Regular cardiac myocyte (primary cell): Measurements from ENCODE around the gene PRX. TPM values are rescaled to one million over a fixed set of nuclear protein-coding genes. Genes with fewer than 3 reads are reported as not detected.

ENCODE experiments used
- total RNA-seq: library from RNA; depleted of rRNA; stranded (reverse); fragments of >200 nt; gene quantifications from 2 replicates; pipeline ENCODE4 v1.2.3, GENCODE V29; 2014

PRX gene, protein sequence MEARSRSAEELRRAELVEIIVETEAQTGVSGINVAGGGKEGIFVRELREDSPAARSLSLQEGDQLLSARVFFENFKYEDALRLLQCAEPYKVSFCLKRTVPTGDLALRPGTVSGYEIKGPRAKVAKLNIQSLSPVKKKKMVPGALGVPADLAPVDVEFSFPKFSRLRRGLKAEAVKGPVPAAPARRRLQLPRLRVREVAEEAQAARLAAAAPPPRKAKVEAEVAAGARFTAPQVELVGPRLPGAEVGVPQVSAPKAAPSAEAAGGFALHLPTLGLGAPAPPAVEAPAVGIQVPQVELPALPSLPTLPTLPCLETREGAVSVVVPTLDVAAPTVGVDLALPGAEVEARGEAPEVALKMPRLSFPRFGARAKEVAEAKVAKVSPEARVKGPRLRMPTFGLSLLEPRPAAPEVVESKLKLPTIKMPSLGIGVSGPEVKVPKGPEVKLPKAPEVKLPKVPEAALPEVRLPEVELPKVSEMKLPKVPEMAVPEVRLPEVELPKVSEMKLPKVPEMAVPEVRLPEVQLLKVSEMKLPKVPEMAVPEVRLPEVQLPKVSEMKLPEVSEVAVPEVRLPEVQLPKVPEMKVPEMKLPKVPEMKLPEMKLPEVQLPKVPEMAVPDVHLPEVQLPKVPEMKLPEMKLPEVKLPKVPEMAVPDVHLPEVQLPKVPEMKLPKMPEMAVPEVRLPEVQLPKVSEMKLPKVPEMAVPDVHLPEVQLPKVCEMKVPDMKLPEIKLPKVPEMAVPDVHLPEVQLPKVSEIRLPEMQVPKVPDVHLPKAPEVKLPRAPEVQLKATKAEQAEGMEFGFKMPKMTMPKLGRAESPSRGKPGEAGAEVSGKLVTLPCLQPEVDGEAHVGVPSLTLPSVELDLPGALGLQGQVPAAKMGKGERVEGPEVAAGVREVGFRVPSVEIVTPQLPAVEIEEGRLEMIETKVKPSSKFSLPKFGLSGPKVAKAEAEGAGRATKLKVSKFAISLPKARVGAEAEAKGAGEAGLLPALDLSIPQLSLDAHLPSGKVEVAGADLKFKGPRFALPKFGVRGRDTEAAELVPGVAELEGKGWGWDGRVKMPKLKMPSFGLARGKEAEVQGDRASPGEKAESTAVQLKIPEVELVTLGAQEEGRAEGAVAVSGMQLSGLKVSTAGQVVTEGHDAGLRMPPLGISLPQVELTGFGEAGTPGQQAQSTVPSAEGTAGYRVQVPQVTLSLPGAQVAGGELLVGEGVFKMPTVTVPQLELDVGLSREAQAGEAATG (N-terminal part only)
- total RNA-seq, result 0.58 and 1.7 TPM in 2 replicates

DNA sequence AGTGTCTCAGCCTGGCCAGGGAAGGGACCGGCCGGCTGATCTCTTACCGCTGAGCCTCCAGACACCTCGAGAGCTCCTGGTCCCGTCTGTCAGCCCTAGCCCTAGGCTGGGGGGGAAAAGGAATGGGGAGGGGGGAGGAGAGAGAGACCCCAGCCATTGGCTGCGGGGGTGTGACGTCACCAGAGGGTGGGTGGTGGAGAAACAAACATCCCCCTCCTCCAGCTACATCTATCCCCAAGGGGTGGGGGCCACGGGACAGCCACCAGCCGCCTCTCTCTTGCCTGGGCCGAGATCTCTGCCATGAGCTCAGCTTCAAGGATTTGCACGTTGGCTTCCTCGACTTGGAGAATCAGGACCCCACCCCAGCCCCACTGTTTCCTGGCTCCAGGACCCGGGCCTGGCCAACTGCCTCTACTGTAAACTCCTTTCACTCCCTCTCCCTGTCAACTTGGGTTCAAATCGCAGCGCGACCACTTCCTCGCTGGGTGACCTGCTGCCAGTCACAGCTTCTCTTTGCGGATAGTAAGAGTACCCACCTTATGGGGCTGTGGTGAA is at the start of gene PRX:
PRX (minus strand) TSS at position 88 of the 555 bp plus-strand sequence. CDS start 5,446 bp downstream, outside the sequence.

DNA sequence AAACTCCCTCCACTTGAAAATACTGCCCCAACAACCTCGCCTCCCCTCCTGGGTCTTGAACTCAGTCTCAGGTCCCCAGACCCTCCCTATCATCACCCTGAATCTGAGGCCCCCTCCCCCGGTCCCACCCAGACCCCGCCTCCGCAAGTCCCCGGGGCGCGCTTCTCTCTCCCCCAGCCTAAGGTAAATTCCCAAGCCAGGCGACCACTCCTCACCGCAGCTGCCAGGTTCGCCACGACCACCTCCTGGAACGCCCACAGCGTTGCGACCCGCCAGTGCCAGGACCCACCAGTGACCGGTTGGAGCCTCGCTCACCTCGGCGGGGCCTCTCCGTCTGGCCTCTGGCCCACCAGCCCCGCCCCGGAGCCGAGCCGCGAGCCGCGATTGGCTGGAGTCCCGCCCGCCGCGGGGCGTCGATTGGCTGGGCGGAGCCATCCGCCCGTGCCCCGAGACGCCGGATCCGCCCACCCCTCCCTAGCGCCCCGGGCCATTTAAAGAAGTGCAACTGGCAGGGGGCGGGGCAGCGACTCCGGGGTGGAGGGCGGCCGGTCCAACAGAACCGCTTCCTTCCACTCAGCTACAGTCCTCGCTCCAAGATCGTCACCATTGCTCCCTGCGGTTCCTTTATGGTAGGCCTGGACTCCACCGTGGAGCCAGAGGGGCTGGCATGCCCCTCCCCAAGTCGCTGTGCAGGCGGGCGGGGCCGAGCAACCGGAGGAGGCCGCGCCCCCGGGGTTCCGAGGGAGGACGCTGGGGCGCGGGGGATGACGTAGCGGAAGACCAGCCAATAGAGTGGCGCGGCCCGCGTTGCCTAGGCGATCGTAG is 31.0 kb upstream of the PRX start, which contains the start of gene SERTAD3:
SERTAD3 (minus strand) TSS at position 336 of the 825 bp plus-strand sequence. CDS start 2,255 bp downstream, outside the sequence.

DNA sequence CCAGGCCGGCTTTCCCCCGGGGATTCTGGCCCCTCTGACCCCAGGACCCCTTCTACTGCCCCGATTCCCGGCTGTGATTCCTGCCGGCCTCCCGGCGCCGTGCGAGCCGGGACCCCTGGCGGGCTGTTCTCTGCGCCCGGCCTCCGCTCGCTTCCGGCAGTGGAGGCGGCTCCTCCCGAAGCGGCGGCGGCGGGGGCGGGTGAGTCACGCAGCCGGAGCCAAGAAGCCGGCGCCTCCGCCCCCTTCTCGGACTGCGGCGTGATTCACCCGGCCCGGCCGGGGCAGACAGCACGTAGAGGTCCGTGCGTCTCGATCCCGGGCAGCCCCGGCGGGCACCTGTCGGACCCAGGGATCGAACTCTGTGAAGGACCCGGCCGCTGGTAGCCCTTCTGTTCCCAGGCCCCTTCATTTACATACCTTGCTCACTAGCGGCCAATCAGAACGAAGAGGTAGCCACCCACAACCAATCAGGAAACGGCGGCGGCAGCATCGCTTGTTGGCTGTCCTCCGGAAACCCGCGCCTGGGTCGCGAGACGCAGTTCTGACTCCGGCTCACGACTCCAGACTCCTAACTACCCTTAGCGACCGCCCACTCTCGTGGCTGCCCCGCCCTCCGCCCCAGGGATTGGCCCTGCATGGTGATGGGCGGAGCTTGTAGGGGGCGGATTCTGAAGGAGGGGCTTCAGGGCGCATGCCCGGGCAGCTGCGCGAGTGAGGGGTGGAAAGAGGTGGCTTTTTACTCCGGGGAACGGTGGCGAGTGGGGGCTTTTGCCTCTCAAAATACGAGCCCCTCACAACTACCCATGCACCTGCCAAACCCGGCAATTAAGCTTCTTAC is 12.5 kb upstream of the PRX start, which contains the start of gene SERTAD1:
SERTAD1 (minus strand) TSS at position 543 of the 838 bp plus-strand sequence. CDS start 2,446 bp downstream, outside the sequence.

DNA sequence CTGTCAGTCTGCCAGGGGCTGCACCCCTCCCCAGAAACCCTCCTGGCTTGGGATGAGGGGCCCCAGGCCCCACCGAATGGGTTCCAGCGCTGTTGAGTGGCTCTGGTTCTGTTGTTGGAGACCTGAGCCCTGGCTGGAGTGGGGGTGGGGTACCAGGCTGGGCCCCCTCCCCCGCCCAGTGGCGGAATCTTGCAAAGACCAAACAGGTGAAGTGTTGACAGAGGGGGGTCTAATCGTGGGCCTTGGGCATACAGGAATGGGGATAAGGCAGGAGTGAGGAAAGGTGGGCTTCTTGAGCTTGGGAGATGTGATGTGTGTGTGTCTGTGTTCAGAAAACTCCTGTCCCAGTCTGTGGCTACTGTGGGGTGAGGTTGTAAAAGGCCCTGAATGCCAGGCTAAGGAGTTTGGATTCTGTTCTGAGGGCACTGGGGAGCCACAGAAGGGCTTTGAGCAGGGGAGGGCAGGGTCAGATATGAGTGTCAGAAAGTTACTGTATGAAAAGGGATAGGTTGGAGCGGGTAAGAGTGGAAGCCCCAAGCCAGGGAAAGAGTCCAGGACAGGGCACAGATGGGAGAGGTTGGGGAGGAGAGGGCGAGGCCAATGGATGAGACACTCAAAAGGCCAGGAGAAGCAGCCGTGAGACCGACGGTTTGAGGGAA is 23.0 kb downstream of the PRX start, which contains the start of gene HIPK4:
HIPK4 (minus strand) TSS at position 98 of the 659 bp plus-strand sequence. CDS start 279 bp downstream, outside the sequence.

DNA sequence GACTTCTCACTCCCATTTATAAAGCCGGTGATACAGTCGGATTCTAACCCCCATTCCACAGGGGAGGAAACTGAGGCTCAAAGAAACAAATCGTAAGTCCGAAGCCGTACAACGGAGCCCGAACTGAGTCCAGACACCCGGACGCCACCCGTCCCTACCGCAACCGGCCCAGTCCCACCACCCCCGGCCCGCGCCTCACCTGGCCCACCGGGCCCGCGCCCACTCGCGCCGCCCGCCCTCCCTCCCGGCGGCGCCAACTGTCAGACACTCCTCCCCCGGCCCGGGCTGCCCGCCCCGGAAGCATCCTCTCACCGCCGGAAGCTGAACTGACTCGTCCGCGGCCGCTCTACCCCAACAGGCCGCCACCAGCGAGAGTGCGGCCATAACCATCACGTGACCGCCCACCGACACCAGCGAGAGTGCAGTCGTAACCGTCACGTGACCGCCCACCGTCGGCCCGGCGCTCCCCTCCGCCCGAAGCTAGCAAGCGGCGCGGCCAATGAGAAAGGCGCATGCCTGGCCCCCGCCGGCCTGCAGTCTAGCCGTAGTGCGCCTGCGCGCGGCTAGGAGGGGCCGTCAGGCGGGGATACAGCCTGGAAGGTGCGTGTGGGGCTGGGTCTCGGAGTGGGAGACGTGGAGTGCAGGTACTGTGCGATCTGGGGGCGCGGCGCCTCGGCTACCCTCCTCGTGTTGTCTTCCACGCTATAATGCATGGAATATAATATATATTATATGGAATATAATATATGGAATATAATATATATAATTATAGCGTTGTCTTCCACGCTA is 64.9 kb downstream of the PRX start, which contains the start of the genes C19orf47 and PLD3:
C19orf47 (minus strand) TSS at position 273 of the 789 bp plus-strand sequence. CDS start 6,540 bp downstream, outside the sequence.
PLD3 (plus strand) TSS at position 571 of the 789 bp plus-strand sequence. CDS start 17,789 bp downstream, outside the sequence.

Other genes starting within 250 kb of the PRX start
- 6.9 and 7.6 TPM in 2 replicates for gene MAP3K10, start 222.0 kb downstream of the PRX start, total RNA-seq
- gene TTC9B, start 195.0 kb downstream of the PRX start, total RNA-seq, result not detected in 2 replicates
- under 0.01 and 0.19 TPM in 2 replicates for gene CCNP, start 186.7 kb downstream of the PRX start, total RNA-seq
- gene AKT2, start 128.0 kb downstream of the PRX start, total RNA-seq, result 63.5 and 64.5 TPM in 2 replicates
- gene C19orf47, start 65.0 kb downstream of the PRX start, total RNA-seq, result 8.2 and 9.0 TPM in 2 replicates
- gene PLD3, start 64.7 kb downstream of the PRX start, total RNA-seq, result 118 and 344 TPM in 2 replicates
- 0.19 and 0.28 TPM in 2 replicates for gene HIPK4, start 23.2 kb downstream of the PRX start, total RNA-seq
- 23.4 and 47.7 TPM in 2 replicates for gene SERTAD1, start 12.6 kb upstream of the PRX start, total RNA-seq
- 20.6 and 28.9 TPM in 2 replicates for gene SERTAD3, start 31.0 kb upstream of the PRX start, total RNA-seq
- gene BLVRB, start 52.4 kb upstream of the PRX start, total RNA-seq, result 63.1 and 82.1 TPM in 2 replicates
- 0.77 and 3.7 TPM in 2 replicates for gene SPTBN4, start 53.6 kb upstream of the PRX start, total RNA-seq
- 18.6 and 33.0 TPM in 2 replicates for gene SHKBP1, start 163.5 kb upstream of the PRX start, total RNA-seq
- gene LTBP4, start 188.0 kb upstream of the PRX start, total RNA-seq, result 6.8 and 7.1 TPM in 2 replicates